Endometrial microvascular endothelial cells (primary cell): ENCODE results near the gene CELA2A. TPM values are rescaled to one million over a fixed set of nuclear protein-coding genes. Genes with fewer than 3 reads are reported as not detected.
"Not testable (repeated sequence)": the region's sequence is repeated elsewhere in the genome, so short reads cannot be mapped to it uniquely, and the experiment has no call there.

Experiments used
- in situ Hi-C: cut with HindIII; loops from 2 replicates; pipeline ENCODE4 v1.10.0; 2017; ENCODE audit warnings: low sequenced_read_pairs, low pct_unique_long_range_greater_than_20kb; ENCODE audit errors: inconsistent ontology term
- total RNA-seq: library from RNA; depleted of rRNA; stranded (reverse); fragments of >200 nt; gene quantifications from one replicate; pipeline ENCODE4 v1.2.3, GENCODE V29; 2015; ENCODE audit errors: inconsistent ontology term

Gene CELA2A
- total RNA-seq, 1 donor from 2014 or later: not detected

GRCh38 chr1:15482983-15483543 lies 26.5 kb downstream of the CELA2A start:
- in situ Hi-C loops: not testable (repeated sequence)

- in situ Hi-C loops: no loop called here
Measured at GRCh38 chr1:15483971-15484370, 27.4 kb downstream of the CELA2A start.

GRCh38 chr1:15484443-15484842 lies 27.9 kb downstream of the CELA2A start:
- in situ Hi-C loops: not testable (repeated sequence)

- in situ Hi-C loops: no loop called here
Measured at GRCh38 chr1:15485636-15486035, 29.1 kb downstream of the CELA2A start.

- in situ Hi-C loops: not testable (repeated sequence)
Measured at GRCh38 chr1:15486844-15487610, 30.5 kb downstream of the CELA2A start.

GRCh38 chr1:15488371-15488770 lies 31.8 kb downstream of the CELA2A start:
- in situ Hi-C loops: no loop called here

- in situ Hi-C loops: no loop called here
Measured at GRCh38 chr1:15489052-15489736, 32.7 kb downstream of the CELA2A start.

- in situ Hi-C loops: not testable (repeated sequence)
Measured at GRCh38 chr1:15491010-15491409, 34.5 kb downstream of the CELA2A start.

GRCh38 chr1:15492596-15492995 lies 36.1 kb downstream of the CELA2A start:
- in situ Hi-C loops: no loop called here

- in situ Hi-C loops: no loop called here
Measured at GRCh38 chr1:15493869-15494390, 37.4 kb downstream of the CELA2A start.

- in situ Hi-C loops: no loop called here
Measured at GRCh38 chr1:15500184-15501178, 43.9 kb downstream of the CELA2A start.

GRCh38 chr1:15501208-15502032 lies 44.9 kb downstream of the CELA2A start:
- in situ Hi-C loops: no loop called here

GRCh38 chr1:15504436-15504835 lies 47.9 kb downstream of the CELA2A start:
- in situ Hi-C loops: no loop called here

- in situ Hi-C loops: no loop called here
Measured at GRCh38 chr1:15506831-15507230, 50.3 kb downstream of the CELA2A start.

GRCh38 chr1:15507278-15507677 lies 50.7 kb downstream of the CELA2A start:
- in situ Hi-C loops: no loop called here

GRCh38 chr1:15508700-15509487 lies 52.4 kb downstream of the CELA2A start:
- in situ Hi-C loops: no loop called here

GRCh38 chr1:15509586-15509985 lies 53.1 kb downstream of the CELA2A start:
- in situ Hi-C loops: no loop called here
